GM12878 (cell line): ENCODE data around the gene ANKFY1. TPM values are rescaled to one million over a fixed set of nuclear protein-coding genes. Genes with fewer than 3 reads are reported as not detected.

Experiments
- ATF3 ChIP-seq: IDR thresholded peaks from 2 replicates; pipeline ENCODE4 v1.6.1; 2011; ENCODE audit warnings: low read depth, mild to moderate bottlenecking, low read length, moderate library complexity, borderline replicate concordance; ENCODE audit errors: extremely low read depth
- ESRRA ChIP-seq: IDR thresholded peaks from 2 replicates; pipeline ENCODE4 v1.6.1; 2012; ENCODE audit warnings: mild to moderate bottlenecking, low read length, improper control_type of control experiment
- LARP7 ChIP-seq: fragments of 450-650 bp; IDR thresholded peaks from 2 replicates; pipeline ENCODE4 v1.6.1; 2017; ENCODE audit warnings: mild to moderate bottlenecking
- MEF2B ChIP-seq: fragments of 450-650 bp; IDR thresholded peaks from 2 replicates; pipeline ENCODE4 v1.6.1; 2018; ENCODE audit warnings: mild to moderate bottlenecking, moderate library complexity; ENCODE audit not compliant: partially characterized antibody, poor library complexity, severe bottlenecking
- NFIC ChIP-seq: IDR thresholded peaks from 2 replicates; pipeline ENCODE4 v1.6.1; 2012; ENCODE audit warnings: low read depth, mild to moderate bottlenecking, inconsistent platforms, low read length, moderate library complexity
- POLR2A ChIP-seq: IDR thresholded peaks from 2 replicates; pipeline ENCODE4 v1.6.1; 2011; ENCODE audit warnings: low read depth, mild to moderate bottlenecking, low read length
- SMARCA5 ChIP-seq: fragments of 450-650 bp; IDR thresholded peaks from 2 replicates; pipeline ENCODE4 v1.6.1; 2017; ENCODE audit warnings: mild to moderate bottlenecking
- SMC3 ChIP-seq: IDR thresholded peaks from 2 replicates; pipeline ENCODE4 v1.6.1; 2011; ENCODE audit warnings: low read length, improper control_type of control experiment, borderline replicate concordance
- SRF ChIP-seq, 2 experiments: IDR thresholded peaks; 2 replicates each; pipeline ENCODE4 v1.6.1; 2011; ENCODE audit warnings: low read depth in 2 of 2, low read length in 2 of 2, mild to moderate bottlenecking in 1 of 2, moderate library complexity in 1 of 2
- YY1 ChIP-seq: IDR thresholded peaks from 2 replicates; pipeline ENCODE4 v1.6.1; 2011; ENCODE audit warnings: low read depth, mild to moderate bottlenecking, low read length
- ZNF592 ChIP-seq: fragments of 450-650 bp; IDR thresholded peaks from 2 replicates; pipeline ENCODE4 v1.6.1; 2017; ENCODE audit warnings: mild to moderate bottlenecking, moderate library complexity
- polyA plus RNA-seq, 11 experiments: library from polyadenylated mRNA; depleted of rRNA in 4 of 11; unstranded in 6 of 11; stranded (reverse) in 5 of 11; fragments of >200 nt; fragmentation: Nextera tagmentation in 4 of 11; fragmentation: Illumina TruSeq in 1 of 11; extraction: Ambion mirVana in 4 of 11; extraction: Trizol in 1 of 11; gene quantifications; 1 replicate in 1 of 11; 2 replicates in 10 of 11; pipeline versions ENCODE4 v1.2.1 to v1.2.3, GENCODE V29; 2011 to 2016; ENCODE audit warnings: inconsistent platforms in 2 of 11, missing spikeins in 2 of 11, low read depth in 1 of 11
- total RNA-seq, 4 experiments: library from RNA; depleted of rRNA in 3 of 4; stranded (reverse); fragments of >200 nt in 3 of 4; fragmentation: Illumina TruSeq in 1 of 4; extraction: Trizol in 1 of 4; gene quantifications; 2 replicates each; pipeline versions ENCODE4 v1.2.1 to v1.2.3, GENCODE V29; 2013 to 2021

ANKFY1 gene
- total and polyA plus RNA-seq, 10 of the 15 experiments (the other 5 are each of a cell fraction or from before 2014, with no cell fraction given), result 3.0 to 27.7 (median 16.4) TPM

- TF ChIP-seq ZNF592 (no peak), ATF3 (no peak), YY1 (no peak), SMC3 (no peak), LARP7 (no peak), NFIC (no peak), SRF (IDR thresholded peaks at IDR 0.05; ENCODE audit: low read depth in 2 of 2, low read length in 2 of 2) (no peak), SMARCA5 (no peak), POLR2A (no peak), ESRRA (no peak), MEF2B (no peak)
- TF ChIP-seq, all 136 proteins: peak for 0
These were observed 78.1 kb downstream of the ANKFY1 start (continued) for GRCh38 chr17:4185656-4186055.
